IMR-90 (cell line): Measurements from ENCODE around the gene ZSCAN16. TPM values are rescaled to one million over a fixed set of nuclear protein-coding genes. Genes with fewer than 3 reads are reported as not detected.

Experiments used
- ATAC-seq: fragments of 200-7000 bp; cut with Tn5 transposase; 2 replicates; pipeline ENCODE4 v1.9.1; 2020; ENCODE audit warnings: low read depth, mild to moderate bottlenecking, moderate library complexity
- BruUV-seq: library from RNA; stranded (reverse); fragments of 400-500 nt; replicated peaks from 2 replicates; lab custom pipeline; 2021; lab: Mats Ljungman, UMichigan
- CTCF ChIA-PET: fragments of 300-600 bp; formaldehyde crosslinking; extraction: SDS; loops from one replicate; lab custom pipeline; 2021; ENCODE audit warnings: antibody characterized with exemption; lab: Yijun Ruan, JAX
- POLR2A ChIA-PET: fragments of 300-600 bp; sonication (Branson Sonifier 250); formaldehyde crosslinking; loops from one replicate; lab custom pipeline; 2022; ENCODE audit warnings: antibody characterized with exemption; ENCODE audit not compliant: unreplicated experiment; lab: Charles Lee
- DNase-seq: peaks from one replicate; pipeline ENCODE4 v3.0.0; 2013
- H2AFZ ChIP-seq: replicated peaks from 2 replicates; pipeline ENCODE3; 2013; ENCODE audit warnings: low read length, mild to moderate bottlenecking; ENCODE audit not compliant: poor library complexity
- H2AK5ac ChIP-seq: 2 replicates; pipeline ENCODE4 v1.6.1; 2013; ENCODE audit warnings: low read depth, low read length, inconsistent platforms
- H2AK9ac ChIP-seq: replicated peaks from 2 replicates; pipeline ENCODE3; 2013; ENCODE audit warnings: mild to moderate bottlenecking, low read depth, low read length, moderate library complexity; ENCODE audit not compliant: poor library complexity
- H2BK120ac ChIP-seq: 2 replicates; pipeline ENCODE4 v1.6.1; 2013; ENCODE audit warnings: low read depth, low read length, inconsistent platforms
- H2BK15ac ChIP-seq: 3 replicates; pipeline ENCODE4 v1.6.1; 2013; ENCODE audit warnings: low read depth, low read length, inconsistent platforms
- H2BK20ac ChIP-seq: 2 replicates; pipeline ENCODE4 v1.6.1; 2013; ENCODE audit warnings: low read depth, mild to moderate bottlenecking, inconsistent platforms, low read length, moderate library complexity
- H2BK5ac ChIP-seq: 2 replicates; pipeline ENCODE4 v1.6.1; 2013; ENCODE audit warnings: mild to moderate bottlenecking, low read depth, low read length, inconsistent platforms; ENCODE audit not compliant: poor library complexity, severe bottlenecking
- H3K14ac ChIP-seq: replicated peaks from 2 replicates; pipeline ENCODE4 v1.6.1; 2013; ENCODE audit warnings: low read depth, low read length, inconsistent platforms
- H3K18ac ChIP-seq: 2 replicates; pipeline ENCODE4 v1.6.1; 2013; ENCODE audit warnings: low read depth, low read length, control low read depth
- H3K23ac ChIP-seq: 2 replicates; pipeline ENCODE4 v1.6.1; 2013; ENCODE audit warnings: low read depth, low read length, inconsistent platforms
- H3K27ac ChIP-seq: 2 replicates; pipeline ENCODE4 v1.5.1; 2013; ENCODE audit warnings: mild to moderate bottlenecking, control low read depth, low read length; ENCODE audit not compliant: insufficient read depth
- H3K27me3 ChIP-seq: 2 replicates; pipeline ENCODE4 v1.6.1; 2013; ENCODE audit warnings: low read length; ENCODE audit not compliant: control insufficient read depth, insufficient read depth
- H3K36me3 ChIP-seq: 2 replicates; pipeline ENCODE4 v1.6.1; 2013; ENCODE audit warnings: low read length, mixed read lengths; ENCODE audit not compliant: control insufficient read depth, insufficient read depth
- H3K4ac ChIP-seq: 2 replicates; pipeline ENCODE4 v1.6.1; 2013; ENCODE audit warnings: low read depth, low read length, inconsistent platforms
- H3K4me1 ChIP-seq: 2 replicates; pipeline ENCODE4 v1.6.1; 2013; ENCODE audit warnings: low read length, mixed read lengths; ENCODE audit not compliant: control insufficient read depth, insufficient read depth
- H3K4me2 ChIP-seq: 2 replicates; pipeline ENCODE4 v1.6.1; 2013; ENCODE audit warnings: low read depth, mild to moderate bottlenecking, control low read depth, low read length, moderate library complexity
- H3K4me3 ChIP-seq: 2 replicates; pipeline ENCODE4 v1.5.1; 2013; ENCODE audit warnings: low read depth, mild to moderate bottlenecking, control low read depth, low read length, moderate library complexity; ENCODE audit not compliant: insufficient read depth
- H3K56ac ChIP-seq: 2 replicates; pipeline ENCODE4 v1.6.1; 2013; ENCODE audit warnings: low read length, inconsistent platforms; ENCODE audit not compliant: insufficient read depth; ENCODE audit errors: extremely low read depth
- H3K79me1 ChIP-seq, 2 experiments: 2 replicates each; pipeline ENCODE4 v1.6.1; 2013; ENCODE audit warnings: low read length in 2 of 2, inconsistent platforms in 1 of 2, low read depth in 1 of 2
- H3K9ac ChIP-seq: 2 replicates; pipeline ENCODE4 v1.6.1; 2013; ENCODE audit warnings: low read depth, low read length, control low read depth
- H3K9me1 ChIP-seq: 2 replicates; pipeline ENCODE4 v1.6.1; 2013; ENCODE audit warnings: low read length, inconsistent platforms; ENCODE audit not compliant: insufficient read depth
- H3K9me3 ChIP-seq: 2 replicates; pipeline ENCODE4 v1.6.1; 2013; ENCODE audit warnings: low read length; ENCODE audit not compliant: control insufficient read depth, insufficient read depth
- H4K20me1 ChIP-seq: 2 replicates; pipeline ENCODE4 v1.6.1; 2013; ENCODE audit warnings: low read length, inconsistent platforms; ENCODE audit not compliant: insufficient read depth
- H4K5ac ChIP-seq: 2 replicates; pipeline ENCODE4 v1.6.1; 2013; ENCODE audit warnings: mild to moderate bottlenecking, low read depth, low read length, control low read depth
- H4K8ac ChIP-seq, 2 experiments: 2 replicates each; pipeline ENCODE4 v1.6.1; 2013; ENCODE audit warnings: low read depth in 2 of 2, low read length in 2 of 2, control low read depth in 1 of 2, inconsistent platforms in 1 of 2
- H4K91ac ChIP-seq: 2 replicates; pipeline ENCODE4 v1.6.1; 2013; ENCODE audit warnings: low read depth, low read length, inconsistent platforms; ENCODE audit not compliant: insufficient read depth
- CEBPB ChIP-seq: IDR thresholded peaks from 2 replicates; pipeline ENCODE4 v1.6.1; 2012; ENCODE audit warnings: low read depth, low read length, improper control_type of control experiment
- MAFK ChIP-seq: IDR thresholded peaks from 2 replicates; pipeline ENCODE4 v1.6.1; 2012; ENCODE audit warnings: low read depth, low read length, improper control_type of control experiment
- MXI1 ChIP-seq: IDR thresholded peaks from 2 replicates; pipeline ENCODE4 v1.6.1; 2012; ENCODE audit warnings: low read depth, mild to moderate bottlenecking, low read length, moderate library complexity, borderline replicate concordance
- RFX5 ChIP-seq: IDR thresholded peaks from 2 replicates; pipeline ENCODE4 v1.8.0; 2012; ENCODE audit warnings: low read depth, mild to moderate bottlenecking, low read length, moderate library complexity
- SMC3 ChIP-seq: fragments of 150-350 bp; IDR thresholded peaks from 2 replicates; pipeline ENCODE4 v1.6.1; 2016; ENCODE audit warnings: low read depth, mild to moderate bottlenecking, antibody characterized with exemption, low read length, moderate library complexity
- WGBS, 2 experiments: methylation state at CpG; one replicate each; pipeline versions ENCODE4 v1.1.5 to v1.1.7; 2013; ENCODE audit warnings: missing lambda C conversion rate in 2 of 2; ENCODE audit not compliant: insufficient read length in 1 of 2; ENCODE audit errors: extremely low coverage in 2 of 2; 5-methylcytosine and 5-hydroxymethylcytosine counted together
- dilution Hi-C: fragments of 300-500 bp; cut with HindIII; formaldehyde crosslinking; loops from one replicate; pipeline ENCODE4 v1.14.3; 2018; ENCODE audit warnings: low sequenced_read_pairs; ENCODE audit not compliant: unreplicated experiment
- in situ Hi-C: fragments of 300-500 bp; cut with MboI; formaldehyde crosslinking; loops from 3 replicates; pipeline ENCODE4 v1.14.3; 2019; ENCODE audit warnings: low sequenced_read_pairs, inconsistent platforms, mixed read lengths
- intact Hi-C: fragments of 100-400 bp; cut with micrococcal nuclease; formaldehyde crosslinking; loops from 2 replicates; pipeline ENCODE4 v1.10.0; 2022
- polyA plus RNA-seq, 3 experiments: library from polyadenylated mRNA; depleted of rRNA; stranded (reverse); fragments of >200 nt; gene quantifications; 2 replicates each; pipeline ENCODE4 v1.2.3, GENCODE V29; 2012; ENCODE audit warnings: low replicate concordance in 1 of 3
- total RNA-seq: library from RNA; depleted of rRNA; stranded (reverse); fragments of >200 nt; gene quantifications from 2 replicates; pipeline ENCODE4 v1.2.3, GENCODE V29; 2012

Gene ZSCAN16
- total and polyA plus RNA-seq, 2 of the 4 experiments (the other 2 are of a cell fraction) = 1.8 to 3.0 TPM

DNA sequence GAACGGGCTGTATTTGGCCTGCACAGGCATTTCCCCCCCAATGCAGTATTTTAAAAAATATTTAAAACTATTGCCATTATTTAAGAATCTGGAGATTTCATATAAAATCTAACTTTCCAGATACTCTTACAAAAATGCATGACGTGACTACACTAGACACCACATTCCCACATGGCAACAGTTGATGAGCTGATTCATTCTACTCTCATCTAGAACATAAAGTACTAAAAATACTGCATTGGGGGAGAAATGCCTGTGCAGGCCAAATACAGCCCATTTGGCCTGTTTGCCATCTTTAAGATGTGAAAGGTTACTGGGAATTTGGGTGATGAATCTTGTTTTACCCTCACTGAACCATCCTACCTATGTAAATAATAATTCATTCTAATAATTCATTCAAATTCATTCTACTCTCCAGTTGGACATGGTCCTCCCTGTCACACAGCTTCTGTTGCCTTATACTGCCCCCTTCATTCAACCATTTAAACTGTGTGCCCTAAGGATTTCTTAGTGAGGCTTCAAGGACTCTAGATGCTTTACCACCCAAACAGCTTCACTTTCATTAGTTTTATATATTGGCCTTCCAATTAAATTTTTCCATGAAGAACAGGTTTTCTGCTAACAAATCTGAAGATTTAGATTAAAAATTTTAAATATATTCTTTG, 6.9 kb upstream of the ZSCAN16 start:
- no peak overlapping the region for H3K56ac ChIP-seq
- BruUV-seq = no TSS peak

More for the DNA sequence above, 6.9 kb upstream of the ZSCAN16 start:
- ChIA-PET POLR2A (no interaction called here), CTCF (no interaction called here)
- Histone ChIP-seq H3K27me3 (no peaks in the 10 kb centered on the region), H3K4ac (no peak overlapping the region), H3K4me1 (no peaks in the 10 kb centered on the region), H3K36me3 (peaks cover 29% of the 10 kb centered on the region), H2AFZ (no peak overlapping the region), H3K9me3 (no peaks in the 10 kb centered on the region), H3K9me1 (no peaks in the 10 kb centered on the region; the same call in 1 of the 2 replicates), H3K14ac (no peak overlapping the region), H3K4me2 (no peak overlapping the region), H2BK20ac (no peak overlapping the region), H4K91ac (no peak overlapping the region), H4K20me1 (no peaks in the 10 kb centered on the region), H2AK5ac (no peak overlapping the region), H3K23ac (no peak overlapping the region), H3K18ac (no peak overlapping the region), H4K5ac (no peak overlapping the region), H2BK15ac (no peak overlapping the region), H2AK9ac (no peak overlapping the region), H2BK120ac (no peak overlapping the region), H3K79me1 (peaks cover 0 to 2% of the 10 kb centered on the region in 2 experiments; a peak in 1 of 4 replicates), H3K9ac (no peak overlapping the region), H3K4me3 (no peak overlapping the region), H3K27ac (no peak overlapping the region), H2BK5ac (no peak overlapping the region), H4K8ac (no peak overlapping the region)
- no CpG with 5 or more reads among the region's 2 CpGs for WGBS, 2 experiments
- in situ Hi-C loops (no loop called here), intact Hi-C loops (no loop called here), dilution Hi-C loops (no loop called here)
- DNase-seq (no peak), ATAC-seq (no peak)
- TF ChIP-seq RFX5 (no peak), MXI1 (no peak), CEBPB (no peak), MAFK (no peak), SMC3 (no peak)
